OCI-LY3 (cell line): ENCODE measurements around the gene HBG2.

Experiments
- H2AFZ ChIP-seq: fragments of 200-600, 300-600 bp; shearing (Covaris generic); 2 replicates; pipeline ENCODE4 v1.6.0; 2014; ENCODE audit warnings: antibody characterized with exemption, low read depth, low read length
- H3K27ac ChIP-seq: fragments of 200-600, 300-600 bp; sonication (generic); 2 replicates; pipeline ENCODE4 v1.5.1; 2014; ENCODE audit warnings: mild to moderate bottlenecking, low read length, moderate library complexity, mixed read lengths
- H3K27me3 ChIP-seq: fragments of 200-600, 300-600 bp; sonication (generic); 2 replicates; pipeline ENCODE4 v1.6.1; 2014; ENCODE audit warnings: low read depth, low read length, mixed read lengths
- H3K36me3 ChIP-seq: fragments of 200-600, 300-600 bp; sonication (generic); replicated peaks from 2 replicates; pipeline ENCODE3; 2014; ENCODE audit warnings: low read depth, low read length, mixed read lengths
- H3K4me1 ChIP-seq: fragments of 300-600, 200-600 bp; sonication (generic); 2 replicates; pipeline ENCODE4 v1.6.1; 2014; ENCODE audit warnings: low read length, mixed read lengths
- H3K4me2 ChIP-seq: fragments of 200-600, 300-600 bp; sonication (generic); 2 replicates; pipeline ENCODE4 v1.6.1; 2014; ENCODE audit warnings: low read length, mixed read lengths
- H3K4me3 ChIP-seq: fragments of 300-600, 200-600 bp; sonication (generic); 2 replicates; pipeline ENCODE4 v1.5.1; 2014; ENCODE audit warnings: antibody characterized with exemption, mild to moderate bottlenecking, low read length, moderate library complexity
- H3K79me2 ChIP-seq: fragments of 300-600, 200-600 bp; shearing (Covaris generic); 2 replicates; pipeline ENCODE4 v1.6.1; 2014; ENCODE audit warnings: mild to moderate bottlenecking, low read length, mixed read lengths
- H3K9ac ChIP-seq: fragments of 300-600, 200-600 bp; shearing (Covaris generic); 2 replicates; pipeline ENCODE4 v1.6.0; 2014; ENCODE audit warnings: mild to moderate bottlenecking, low read length, moderate library complexity
- H3K9me3 ChIP-seq: fragments of 200-600, 300-600 bp; shearing (Covaris generic); 2 replicates; pipeline ENCODE4 v1.6.1; 2014; ENCODE audit warnings: low read length, mixed read lengths; ENCODE audit not compliant: insufficient read depth
- H4K20me1 ChIP-seq: fragments of 200-600, 300-600 bp; sonication (generic); 2 replicates; pipeline ENCODE4 v1.6.1; 2016; ENCODE audit warnings: low read length, mixed read lengths; ENCODE audit not compliant: insufficient read depth
- CTCF ChIP-seq: fragments of 200-600, 300-600 bp; sonication (generic); IDR thresholded peaks from 2 replicates; pipeline ENCODE4 v1.5.1; 2014; ENCODE audit warnings: antibody characterized with exemption, low read length, low read depth
- EZH2phosphoT487 ChIP-seq: fragments of 200-600 bp; shearing (Covaris generic); IDR thresholded peaks from 2 replicates; pipeline ENCODE4 v1.6.1; 2018; ENCODE audit warnings: antibody characterized with exemption, mixed run types, low read depth

HBG2 gene

GRCh38 chr11:5247472-5248192 is 6.9 kb downstream of the HBG2 start:
- Histone ChIP-seq H3K36me3 (no peaks in the 10 kb centered on the region), H3K27ac (no peak overlapping the region), H3K4me2 (no peak overlapping the region), H3K27me3 (peaks cover 9% of the 10 kb centered on the region), H3K4me1 (peaks cover 4% of the 10 kb centered on the region), H3K9me3 (no peaks in the 10 kb centered on the region), H3K79me2 (no peaks in the 10 kb centered on the region), H3K4me3 (no peak overlapping the region), H2AFZ (no peak overlapping the region), H3K9ac (no peak overlapping the region), H4K20me1 (no peaks in the 10 kb centered on the region)
- TF ChIP-seq CTCF, result no peak
- TF ChIP-seq EZH2phosphoT487, result no peak

- H3K4me1 ChIP-seq, result peaks cover 4% of the 10 kb centered on the region
- H3K4me3 ChIP-seq, result no peak overlapping the region
- no peaks in the 10 kb centered on the region for H4K20me1 ChIP-seq
- no peak overlapping the region for H3K4me2 ChIP-seq
- no peak overlapping the region for H3K9ac ChIP-seq
- H3K27me3 ChIP-seq, result 0 out of 2 replicates have a peak, but pooled peaks cover 5% of the 10 kb centered on the region
- no peak for TF ChIP-seq EZH2phosphoT487
- no peaks in the 10 kb centered on the region for H3K9me3 ChIP-seq
- H3K36me3 ChIP-seq, result no peaks in the 10 kb centered on the region
- no peak overlapping the region for H2AFZ ChIP-seq
- H3K79me2 ChIP-seq, result no peaks in the 10 kb centered on the region
- H3K27ac ChIP-seq, result no peak overlapping the region
Measured at GRCh38 chr11:5246772-5247471, 7.7 kb downstream of the HBG2 start.

GRCh38 chr11:5245155-5245554 is 9.4 kb downstream of the HBG2 start:
- Histone ChIP-seq H3K4me1 (peaks cover 4% of the 10 kb centered on the region), H3K9me3 (no peaks in the 10 kb centered on the region), H3K27ac (no peak overlapping the region), H2AFZ (no peak overlapping the region), H3K9ac (no peak overlapping the region), H4K20me1 (no peaks in the 10 kb centered on the region), H3K4me2 (no peak overlapping the region), H3K36me3 (no peaks in the 10 kb centered on the region), H3K27me3 (no peaks in the 10 kb centered on the region), H3K4me3 (no peak overlapping the region), H3K79me2 (no peaks in the 10 kb centered on the region)
- TF ChIP-seq CTCF (no peak), EZH2phosphoT487 (no peak)

GRCh38 chr11:5243816-5244180 is 10.8 kb downstream of the HBG2 start:
- Histone ChIP-seq H3K79me2 (no peaks in the 10 kb centered on the region), H3K4me1 (peaks cover 4% of the 10 kb centered on the region), H3K27me3 (no peaks in the 10 kb centered on the region), H3K9ac (no peak overlapping the region), H3K36me3 (no peaks in the 10 kb centered on the region), H3K27ac (no peak overlapping the region), H4K20me1 (no peaks in the 10 kb centered on the region), H2AFZ (no peak overlapping the region), H3K4me3 (no peak overlapping the region), H3K4me2 (no peak overlapping the region), H3K9me3 (no peaks in the 10 kb centered on the region)
- TF ChIP-seq EZH2phosphoT487 (no peak), CTCF (no peak)
